ENCODE data around the gene PSMB7. TPM values are rescaled to one million over a fixed set of nuclear protein-coding genes. Genes with fewer than 3 reads are reported as not detected.

The PSMB7 gene
- total and polyA plus RNA-seq, 2 donors (not counting 1 experiment from before 2014, with no cell fraction given), result 69.5 to 73.1 TPM

- WGBS (ENCODE audit: insufficient coverage), result 98% methylated on average over 16 of the region's 21 CpGs
- TF ChIP-seq EZH2 (IDR thresholded peaks at IDR 0.05; ENCODE audit: borderline replicate concordance, insufficient read depth, low read depth, low read length, poor library complexity, severe bottlenecking) (no peak), CTCF (IDR thresholded peaks at IDR 0.05) (no peak)
- no peak overlapping the region for H3K27ac Mint-ChIP-seq
Measured at GRCh38 chr9:124363326-124364096, 51.7 kb downstream of the PSMB7 start.

GRCh38 chr9:124361128-124361527 lies 54.1 kb downstream of the PSMB7 start:
- Mint-ChIP-seq H3K9me3 (ENCODE audit: insufficient read depth) (no peaks in the 10 kb centered on the region), H3K27me3 (no peaks in the 10 kb centered on the region), H3K27ac (no peak overlapping the region), H3K4me3 (no peak overlapping the region), H3K4me1 (peaks cover 8% of the 10 kb centered on the region)
- DNase-seq (no peak), ATAC-seq (ENCODE audit: low read depth) (no peak)
- intact Hi-C loops (cut with micrococcal nuclease), result no loop called here
- Histone ChIP-seq H3K9me3 (ENCODE audit: control extremely low read depth in 1 of 3, control insufficient read depth in 2 of 3, insufficient read depth in 1 of 3, low read length in 2 of 3) (no peaks in the 10 kb centered on the region), H4K20me1 (ENCODE audit: control insufficient read depth, insufficient read depth, low read length, poor library complexity, severe bottlenecking) (peaks cover 90% of the 10 kb centered on the region), H3K27me3 (replicated peaks in 1 of 4; ENCODE audit: control extremely low read depth in 1 of 4, control insufficient read depth in 3 of 4, insufficient read depth in 4 of 4, low read length in 3 of 4) (no peaks in the 10 kb centered on the region), H3K27ac (ENCODE audit: low read length in 2 of 2) (no peak overlapping the region), H3K4me3 (ENCODE audit: control extremely low read depth in 1 of 5, extremely low read depth in 1 of 5, insufficient read depth in 1 of 5, low read depth in 2 of 5, low read length in 4 of 5) (no peak overlapping the region), H2AFZ (ENCODE audit: insufficient read depth, low read depth, low read length, poor library complexity, severe bottlenecking) (no peak overlapping the region), H3K4me2 (replicated peaks; ENCODE audit: low read depth, low read length, poor library complexity, severe bottlenecking) (no peak overlapping the region), H3K9ac (ENCODE audit: low read length) (no peak overlapping the region), H3K4me1 (ENCODE audit: control insufficient read depth in 2 of 2, insufficient read depth in 2 of 2, low read length in 2 of 2) (no peaks in the 10 kb centered on the region), H3K79me2 (ENCODE audit: control insufficient read depth, insufficient read depth, low read length) (peaks cover 76% of the 10 kb centered on the region), H3K36me3 (replicated peaks in 1 of 2; ENCODE audit: control extremely low read depth in 1 of 2, control insufficient read depth in 1 of 2, extremely low read depth in 1 of 2, insufficient read depth in 2 of 2, low read length in 1 of 2) (peaks cover 0 to 33% of the 10 kb centered on the region in 2 experiments)
- POLR2A ChIA-PET, result no interaction called here
- CTCF ChIA-PET, result interaction anchor here (0.5 to 2.1 kb wide), 2 partner anchors 225 to 234 kb away, joined by 3 to 9 read pairs; no protein-coding TSS in a partner anchor
- TF ChIP-seq EZH2 (IDR thresholded peaks at IDR 0.05; ENCODE audit: borderline replicate concordance, insufficient read depth, low read depth, low read length, poor library complexity, severe bottlenecking) (no peak), CTCF (IDR thresholded peaks at IDR 0.05) (no peak)
- WGBS (ENCODE audit: insufficient coverage), result 100% methylated on average over 6 of the region's 8 CpGs

More at GRCh38 chr9:124363326-124364096, 51.7 kb downstream of the PSMB7 start:
- no peak overlapping the region for H3K27ac ChIP-seq (ENCODE audit: low read length in 2 of 2)
- POLR2A ChIA-PET, result no interaction called here
- no peak overlapping the region for H3K4me2 ChIP-seq (replicated peaks; ENCODE audit: low read depth, low read length, poor library complexity, severe bottlenecking)
- no peaks in the 10 kb centered on the region for H3K4me1 ChIP-seq (ENCODE audit: control insufficient read depth in 2 of 2, insufficient read depth in 2 of 2, low read length in 2 of 2)
- no peaks in the 10 kb centered on the region for H3K27me3 ChIP-seq (replicated peaks in 1 of 4; ENCODE audit: control extremely low read depth in 1 of 4, control insufficient read depth in 3 of 4, insufficient read depth in 4 of 4, low read length in 3 of 4)
- H3K79me2 ChIP-seq (ENCODE audit: control insufficient read depth, insufficient read depth, low read length), result peaks cover 86% of the 10 kb centered on the region
- no peaks in the 10 kb centered on the region for H3K27me3 Mint-ChIP-seq
- H3K36me3 ChIP-seq (replicated peaks in 1 of 2; ENCODE audit: control extremely low read depth in 1 of 2, control insufficient read depth in 1 of 2, extremely low read depth in 1 of 2, insufficient read depth in 2 of 2, low read length in 1 of 2), result peaks cover 0 to 22% of the 10 kb centered on the region in 2 experiments
- DNase-seq (no peak), ATAC-seq (ENCODE audit: low read depth) (no peak)
- no peaks in the 10 kb centered on the region for H3K9me3 ChIP-seq (ENCODE audit: control extremely low read depth in 1 of 3, control insufficient read depth in 2 of 3, insufficient read depth in 1 of 3, low read length in 2 of 3)
- peaks cover 8% of the 10 kb centered on the region for H3K4me1 Mint-ChIP-seq
- no peak overlapping the region for H3K4me3 Mint-ChIP-seq
- intact Hi-C loops (cut with micrococcal nuclease), result no loop called here
- H3K9me3 Mint-ChIP-seq (ENCODE audit: insufficient read depth), result no peaks in the 10 kb centered on the region
- peaks cover 81% of the 10 kb centered on the region for H4K20me1 ChIP-seq (ENCODE audit: control insufficient read depth, insufficient read depth, low read length, poor library complexity, severe bottlenecking)
- no peak overlapping the region for H3K4me3 ChIP-seq (ENCODE audit: control extremely low read depth in 1 of 5, extremely low read depth in 1 of 5, insufficient read depth in 1 of 5, low read depth in 2 of 5, low read length in 4 of 5)
- no peak overlapping the region for H3K9ac ChIP-seq (ENCODE audit: low read length)
- H2AFZ ChIP-seq (ENCODE audit: insufficient read depth, low read depth, low read length, poor library complexity, severe bottlenecking), result no peak overlapping the region
- CTCF ChIA-PET, result interaction anchor here (2.1 kb wide), 1 partner anchor 237 kb away, joined by 9 read pairs; no protein-coding TSS in a partner anchor

Measured in B cell (primary cell).